Measurements from ENCODE around the gene SEL1L2.

SEL1L2 gene

DNA sequence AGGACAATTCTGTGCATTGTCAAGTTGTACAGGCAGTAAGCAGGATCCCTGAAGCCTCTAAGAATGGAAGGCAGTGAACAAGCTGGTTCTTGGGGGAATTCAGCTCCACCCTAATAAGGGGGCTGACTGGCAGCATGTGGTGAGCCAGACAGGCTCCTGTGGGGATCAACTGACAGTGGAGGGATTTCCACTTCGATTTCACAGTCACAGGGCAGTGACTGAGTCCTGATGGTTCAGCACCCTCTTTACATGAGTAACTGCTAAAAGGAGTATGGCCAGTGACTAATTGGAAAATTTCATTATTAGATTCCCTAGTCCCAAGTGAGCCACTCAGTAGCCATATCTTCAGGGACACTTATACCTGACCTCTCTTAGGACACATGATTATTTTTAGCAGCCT lies 127.2 kb downstream of the SEL1L2 start:
- DNase-seq: no peak

DNA sequence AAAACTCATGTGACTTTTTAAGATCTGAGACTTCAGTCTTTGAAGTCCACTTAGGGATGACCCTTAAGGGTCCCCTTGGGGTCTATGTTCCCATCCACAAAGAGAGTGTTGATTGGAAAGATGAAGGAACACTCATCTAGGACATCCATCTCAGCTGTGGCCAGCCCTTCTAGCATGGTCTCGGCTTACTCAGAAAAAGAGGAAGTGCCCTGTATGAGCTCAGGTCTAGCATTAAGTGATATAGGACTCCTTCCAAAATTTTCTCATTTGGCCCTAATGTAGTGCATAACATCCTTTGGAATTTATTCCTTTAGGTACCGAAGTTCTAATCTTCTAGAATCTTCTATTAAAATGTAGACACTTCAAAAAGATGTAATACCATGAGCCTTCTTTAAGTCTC lies 128.2 kb downstream of the SEL1L2 start:
- DNase-seq: no peak

DNA sequence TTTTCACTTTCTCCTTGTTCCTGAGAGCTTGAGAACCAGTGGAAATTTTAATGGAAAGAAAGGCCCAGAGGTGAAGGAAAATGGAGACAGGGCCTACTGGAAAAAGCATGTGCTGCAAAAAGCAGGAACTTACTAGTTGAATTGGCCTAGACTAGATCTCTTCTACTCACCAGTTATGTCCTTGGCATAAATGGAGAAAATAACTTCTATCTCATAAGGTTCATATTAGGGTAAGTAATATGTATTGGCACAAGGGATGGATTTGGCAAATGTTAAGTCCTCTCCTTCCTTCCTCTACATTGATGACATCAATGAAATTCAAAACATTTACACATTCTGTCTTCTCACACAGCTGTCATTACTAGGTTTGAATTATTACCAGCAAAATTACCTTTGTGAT lies 131.5 kb downstream of the SEL1L2 start:
- DNase-seq: no peak

DNA sequence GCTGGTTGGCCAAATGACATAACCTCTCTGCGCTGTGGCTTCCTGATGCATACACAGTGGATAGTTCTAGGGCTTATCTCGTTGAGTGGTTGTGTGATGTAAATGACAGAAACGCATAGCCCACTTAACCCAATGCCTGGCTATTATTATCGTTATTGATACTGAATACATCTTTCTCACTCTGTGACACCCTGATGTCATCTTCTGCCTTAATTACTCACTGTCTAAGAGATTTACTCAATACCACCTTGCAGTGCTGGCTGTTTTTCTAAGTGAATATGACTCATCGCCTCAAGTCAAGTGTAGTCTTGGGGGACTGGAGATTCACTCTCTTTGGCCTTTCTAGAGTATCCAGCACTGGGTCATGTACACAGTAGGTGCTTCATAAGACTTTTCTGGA lies 132.0 kb downstream of the SEL1L2 start:
- no peak for DNase-seq

DNA sequence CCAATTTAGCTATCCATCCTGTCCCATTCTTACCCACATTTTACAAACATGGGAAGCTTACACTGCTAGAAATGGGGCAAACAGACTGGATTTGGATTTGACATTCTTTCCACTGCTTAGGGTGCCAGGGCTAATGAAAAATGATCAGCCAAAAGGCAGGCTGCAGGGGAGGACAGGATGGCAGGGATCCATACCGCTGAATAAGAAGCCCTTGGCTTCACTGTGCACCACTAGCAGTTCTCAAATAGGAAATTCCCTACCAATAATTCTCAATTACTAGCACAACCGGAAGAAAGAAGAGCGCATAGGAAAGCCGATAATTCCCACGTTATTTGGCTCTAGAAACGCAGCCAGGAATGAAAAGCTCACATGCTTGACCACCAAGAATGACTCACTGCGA lies 132.5 kb downstream of the SEL1L2 start:
- no peak for DNase-seq

DNA sequence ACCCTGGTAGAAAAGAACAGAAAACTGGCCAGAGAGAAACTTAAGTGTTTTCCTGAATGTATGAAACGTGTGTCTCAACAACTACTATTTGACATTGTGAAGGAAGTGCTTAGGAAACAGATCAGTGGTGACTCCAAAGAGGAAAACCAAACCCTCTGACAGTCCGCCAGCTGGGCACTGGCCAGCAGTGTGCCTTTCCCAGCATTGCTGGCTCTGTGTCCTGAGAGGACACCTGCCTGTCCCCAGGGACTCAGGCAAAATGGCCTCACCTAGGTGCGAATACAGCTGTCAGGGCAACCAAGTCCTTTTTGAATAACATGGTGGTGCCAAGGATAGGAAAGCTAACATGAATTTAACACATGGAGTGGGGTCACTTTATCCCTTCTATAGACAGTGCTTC lies 133.1 kb downstream of the SEL1L2 start:
- DNase-seq: no peak

DNA sequence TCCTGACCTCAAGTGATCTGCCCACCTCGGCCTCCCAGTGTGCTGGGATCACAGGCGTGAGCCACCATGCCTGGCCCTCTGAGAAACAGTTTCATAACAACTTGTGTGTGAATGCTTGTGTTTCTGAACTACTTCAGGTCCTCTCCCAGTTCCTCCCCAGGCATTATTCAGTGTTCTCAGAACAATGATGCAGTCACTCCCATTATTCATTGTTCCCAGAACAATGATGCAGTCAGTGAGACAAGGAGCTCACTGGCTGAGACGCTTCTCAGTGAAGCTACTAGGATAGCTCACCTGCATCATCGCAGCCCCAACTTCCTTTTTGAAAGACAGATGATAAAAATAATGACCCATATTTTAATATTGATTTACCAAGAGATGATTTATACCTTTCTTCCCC lies 134.1 kb downstream of the SEL1L2 start:
- no peak for DNase-seq

DNA sequence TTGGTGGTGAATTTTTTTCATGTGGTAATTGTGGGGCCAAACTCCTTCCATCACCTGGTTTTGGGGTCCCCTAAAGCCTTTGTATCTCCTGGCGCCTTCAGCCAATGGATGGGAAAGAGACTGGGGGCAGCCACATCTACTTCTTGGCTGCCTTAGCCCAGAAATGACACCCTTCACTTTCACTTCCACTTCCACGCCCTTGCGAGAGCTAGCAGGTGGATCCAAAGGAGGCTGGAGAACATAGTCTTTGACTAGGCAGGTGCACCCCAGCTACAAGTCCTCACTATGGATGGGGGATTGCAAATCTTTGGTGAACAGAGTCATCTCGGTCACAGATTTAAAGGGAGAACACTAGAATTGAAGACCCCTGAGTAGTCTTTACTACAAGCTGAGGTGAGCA lies 134.8 kb downstream of the SEL1L2 start:
- no peak for DNase-seq

DNA sequence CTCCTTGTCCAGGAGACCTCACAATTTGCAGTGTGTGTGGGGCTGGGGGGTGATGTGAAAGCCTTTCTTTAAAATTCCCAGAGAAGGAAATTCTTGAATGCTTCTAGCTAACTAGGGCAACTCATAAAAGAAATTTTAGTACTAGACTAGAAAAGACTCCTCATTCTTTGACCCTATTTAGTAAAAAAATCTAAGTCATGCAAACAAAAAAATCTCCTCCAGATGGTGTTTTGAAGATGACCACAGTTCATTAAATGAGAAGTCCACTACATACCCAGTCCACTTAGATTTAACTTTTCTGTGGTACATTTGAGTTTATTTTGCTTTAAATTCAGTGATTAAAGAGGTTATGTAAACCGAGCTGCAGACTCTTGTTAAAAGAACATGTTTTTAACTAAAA lies 138.1 kb downstream of the SEL1L2 start:
- DNase-seq: no peak

DNA sequence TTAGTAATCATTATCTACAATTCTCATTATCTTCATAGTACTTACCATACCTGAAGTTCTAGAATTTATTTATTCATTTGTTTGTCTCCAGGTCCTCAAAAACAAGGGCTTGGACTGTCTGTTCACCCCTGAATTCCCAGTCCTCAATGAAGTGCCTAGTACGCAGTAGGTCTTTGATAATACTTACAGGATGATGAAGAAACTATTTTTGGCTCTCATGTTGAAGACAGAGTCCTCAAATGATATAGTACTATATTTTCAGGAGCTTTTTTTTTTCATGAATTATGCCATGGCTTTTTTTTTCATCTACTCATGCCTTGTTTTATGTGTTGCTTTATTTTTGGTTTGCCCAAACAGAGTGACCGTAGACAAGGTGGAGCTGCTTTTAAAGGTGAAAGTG lies 139.1 kb downstream of the SEL1L2 start:
- DNase-seq: no peak

DNA sequence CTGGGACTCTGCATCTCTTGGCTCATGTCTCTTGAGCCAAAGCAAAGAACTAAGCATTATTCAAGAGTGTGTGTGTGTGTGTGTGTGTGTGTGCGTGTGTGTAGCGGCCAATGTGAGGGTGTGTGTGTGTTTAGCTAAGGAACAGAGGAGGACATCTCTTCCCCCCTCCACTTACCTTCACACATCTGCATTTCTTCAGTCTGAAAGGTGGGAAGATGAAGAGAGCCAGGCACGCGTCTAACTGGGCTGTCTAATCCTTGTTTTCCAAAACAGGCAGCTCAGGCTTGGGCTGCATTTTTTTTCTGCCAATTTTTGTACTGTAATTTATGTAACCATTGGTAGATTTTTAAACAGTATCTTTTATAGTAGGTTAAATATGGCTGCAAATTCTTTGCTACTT lies 146.1 kb downstream of the SEL1L2 start:
- DNase-seq: no peak

DNA sequence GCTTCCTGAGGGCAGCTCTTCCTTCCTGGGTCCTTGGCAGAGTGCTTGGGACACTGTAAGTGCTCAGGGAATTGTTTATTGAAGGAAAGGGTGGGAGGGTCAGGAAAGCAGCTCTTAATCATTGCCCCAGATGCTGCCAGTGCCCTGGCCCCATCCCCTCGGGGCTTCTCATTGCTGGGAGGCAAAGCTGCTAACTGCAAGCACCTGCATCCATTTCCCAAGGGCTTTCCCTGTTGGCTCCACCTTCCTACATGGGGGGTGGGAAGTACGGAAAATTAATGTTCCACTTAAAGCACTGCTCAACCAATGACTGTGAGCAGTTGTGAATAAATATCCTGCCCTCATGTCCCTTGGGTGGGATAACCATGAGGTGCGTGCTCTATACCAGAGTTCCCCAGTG lies 149.2 kb downstream of the SEL1L2 start:
- DNase-seq: no peak

DNA sequence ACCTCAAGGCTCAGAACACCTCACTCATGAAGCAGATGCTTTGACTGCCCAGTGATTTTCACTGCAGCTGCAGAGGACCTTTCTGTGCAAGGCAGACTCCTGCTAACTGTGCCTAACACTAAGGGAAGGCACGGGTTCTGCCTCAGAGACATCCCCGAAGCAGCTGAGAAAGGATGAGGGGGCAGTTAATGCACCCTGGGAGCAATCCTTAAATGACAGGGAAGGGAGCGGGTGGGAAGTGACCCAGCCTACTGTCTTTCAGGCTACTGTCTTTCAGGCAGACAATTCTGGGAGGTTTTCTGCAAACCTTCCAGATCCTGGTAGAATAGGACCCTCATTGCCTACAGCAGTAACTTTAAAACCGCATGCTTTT lies 150.3 kb downstream of the SEL1L2 start:
- no peak for DNase-seq

DNA sequence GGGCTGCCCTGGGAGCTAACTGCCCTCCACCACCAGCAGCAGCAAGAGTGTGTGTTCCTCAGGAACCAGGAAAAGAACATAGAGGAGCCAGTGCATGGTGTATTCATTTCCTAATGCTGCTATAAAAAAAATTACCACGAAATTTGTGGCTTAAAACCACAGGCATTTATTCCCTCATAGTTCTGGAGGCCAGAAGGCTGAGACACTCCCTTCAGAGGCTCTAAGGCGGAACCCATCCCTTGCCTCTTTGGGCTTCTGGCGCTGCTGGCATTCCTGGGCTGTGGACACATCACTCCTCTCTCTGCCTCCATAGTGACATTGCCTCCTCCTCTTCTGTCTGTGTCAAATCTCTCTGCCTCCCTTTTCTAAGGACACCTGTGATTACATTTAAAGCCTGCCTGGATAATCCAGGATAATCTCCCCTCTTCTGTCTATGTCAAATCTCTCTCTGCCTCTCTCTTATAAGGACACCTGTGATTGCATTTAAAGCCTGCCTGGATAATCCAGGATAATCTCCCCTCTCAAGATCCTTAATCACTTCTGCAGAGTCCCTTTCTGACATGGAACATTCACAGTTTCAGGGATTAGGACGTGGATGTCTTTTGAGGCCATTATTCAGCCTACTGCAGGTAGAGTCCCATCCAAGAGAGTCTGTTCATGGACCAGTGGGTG lies 150.9 kb downstream of the SEL1L2 start:
- DNase-seq: no peak

DNA sequence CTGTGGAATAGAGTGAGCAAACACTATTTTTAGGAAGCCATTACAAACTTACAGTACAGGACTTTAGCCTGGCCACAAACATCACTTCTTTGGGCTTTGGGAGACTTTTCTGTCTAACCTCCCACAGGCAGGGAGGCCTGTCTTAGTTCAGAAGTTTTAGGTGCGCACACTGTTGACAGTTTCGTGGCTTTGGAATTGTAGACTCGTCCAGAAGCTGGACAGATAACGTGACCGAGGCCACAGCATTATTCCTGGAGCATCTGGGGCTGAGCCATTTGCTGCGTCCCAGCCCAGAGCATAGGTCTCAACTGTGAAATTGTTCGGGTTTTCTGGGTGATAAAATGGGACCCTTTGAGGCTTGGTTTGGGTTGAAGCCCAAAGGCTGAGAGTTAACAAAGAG lies 151.8 kb downstream of the SEL1L2 start:
- no peak for DNase-seq

DNA sequence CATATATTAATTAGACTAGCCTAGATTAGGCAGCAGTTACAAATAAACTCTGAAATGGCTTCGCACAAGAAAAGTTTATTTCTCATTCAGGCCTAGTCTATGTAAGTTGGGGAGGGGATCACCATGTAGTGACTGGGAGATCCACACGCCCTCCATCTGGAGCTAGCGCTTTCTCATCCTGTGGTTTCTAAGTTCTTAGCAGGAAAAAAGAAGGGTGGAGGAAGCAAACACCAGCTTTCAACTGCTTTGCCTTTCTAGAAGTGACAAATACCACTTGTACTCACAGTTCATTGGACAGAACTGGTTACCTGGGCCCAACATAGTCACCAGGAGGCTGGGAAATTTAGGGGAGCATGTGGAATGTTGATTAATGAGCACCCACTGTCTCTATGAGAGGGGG lies 158.9 kb downstream of the SEL1L2 start:
- DNase-seq: no peak

DNA sequence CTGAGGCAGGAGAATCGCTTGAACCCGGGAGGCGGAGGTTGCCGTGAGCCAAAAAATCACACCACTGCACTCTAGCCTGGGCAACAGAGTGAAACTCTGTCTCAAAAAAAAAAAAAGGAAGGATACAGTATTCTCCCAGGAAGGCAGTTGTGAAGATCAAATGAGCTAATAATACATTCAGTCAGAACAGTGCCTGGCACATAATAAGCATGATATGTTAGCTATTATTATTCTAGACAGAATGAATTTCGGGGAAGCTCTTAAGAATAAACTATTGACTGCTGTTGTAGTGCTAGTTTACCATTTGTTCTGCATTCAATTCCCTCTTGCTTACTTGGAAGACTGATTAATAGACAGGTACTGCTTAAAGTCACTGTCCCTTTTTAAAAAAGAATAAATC lies 164.9 kb downstream of the SEL1L2 start:
- DNase-seq: no peak

DNA sequence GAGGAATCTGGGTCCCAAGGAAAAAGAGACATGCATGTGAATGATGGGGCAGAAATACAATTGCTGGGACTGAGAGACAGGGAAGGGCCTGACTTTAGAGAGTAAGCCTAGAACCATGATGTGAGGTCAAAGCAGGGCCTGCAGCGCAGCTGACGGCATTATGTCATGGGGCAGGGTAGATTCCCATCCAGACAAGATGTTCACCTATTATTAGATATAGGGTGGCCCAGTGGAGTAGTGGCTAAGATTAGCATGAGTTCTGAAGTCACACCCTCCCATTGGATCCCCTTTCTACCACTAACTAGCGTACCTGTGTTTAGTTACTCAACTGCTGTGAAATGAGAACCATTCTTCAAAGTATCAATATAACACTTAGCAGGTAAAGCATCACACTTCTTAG lies 166.0 kb downstream of the SEL1L2 start:
- DNase-seq: no peak

DNA sequence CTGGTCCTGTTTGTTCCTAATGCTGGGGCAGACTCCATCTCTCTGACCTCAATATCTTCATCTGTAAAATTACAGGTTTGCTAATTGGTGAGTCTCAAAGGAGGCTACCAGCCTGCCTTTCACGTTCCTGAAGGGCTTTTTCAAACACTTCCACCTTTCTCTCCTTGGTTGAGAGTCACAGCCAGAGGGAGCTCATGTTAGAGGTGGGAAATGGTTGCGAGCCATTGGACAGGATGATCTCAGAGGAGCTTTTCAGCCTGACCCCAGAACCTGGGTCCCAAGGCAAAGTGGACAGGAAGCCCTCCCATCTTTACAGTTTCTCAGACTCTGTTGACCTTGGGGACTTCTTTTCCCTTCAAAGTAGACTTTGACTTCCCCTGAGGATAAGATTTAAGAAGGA lies 168.0 kb downstream of the SEL1L2 start:
- DNase-seq: no peak

DNA sequence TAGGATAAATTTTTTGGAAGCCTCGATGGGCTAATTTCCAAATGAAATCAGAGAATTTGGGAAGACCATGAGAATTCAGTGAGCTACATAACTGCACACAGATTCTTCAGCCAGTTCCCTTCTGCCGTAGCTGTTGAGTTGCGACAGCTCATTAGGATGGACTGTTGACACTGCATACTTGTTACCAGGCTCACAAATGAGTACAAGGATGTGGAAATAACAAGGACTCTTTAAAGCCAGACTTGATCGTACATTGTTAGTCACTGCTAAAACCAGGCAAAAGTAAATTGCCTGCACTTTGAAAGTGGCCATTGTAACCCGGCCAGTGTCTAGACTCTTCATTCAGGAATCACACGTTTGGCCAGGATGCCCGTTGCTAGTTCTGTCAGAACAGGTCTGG lies 168.5 kb downstream of the SEL1L2 start:
- no peak for DNase-seq

DNA sequence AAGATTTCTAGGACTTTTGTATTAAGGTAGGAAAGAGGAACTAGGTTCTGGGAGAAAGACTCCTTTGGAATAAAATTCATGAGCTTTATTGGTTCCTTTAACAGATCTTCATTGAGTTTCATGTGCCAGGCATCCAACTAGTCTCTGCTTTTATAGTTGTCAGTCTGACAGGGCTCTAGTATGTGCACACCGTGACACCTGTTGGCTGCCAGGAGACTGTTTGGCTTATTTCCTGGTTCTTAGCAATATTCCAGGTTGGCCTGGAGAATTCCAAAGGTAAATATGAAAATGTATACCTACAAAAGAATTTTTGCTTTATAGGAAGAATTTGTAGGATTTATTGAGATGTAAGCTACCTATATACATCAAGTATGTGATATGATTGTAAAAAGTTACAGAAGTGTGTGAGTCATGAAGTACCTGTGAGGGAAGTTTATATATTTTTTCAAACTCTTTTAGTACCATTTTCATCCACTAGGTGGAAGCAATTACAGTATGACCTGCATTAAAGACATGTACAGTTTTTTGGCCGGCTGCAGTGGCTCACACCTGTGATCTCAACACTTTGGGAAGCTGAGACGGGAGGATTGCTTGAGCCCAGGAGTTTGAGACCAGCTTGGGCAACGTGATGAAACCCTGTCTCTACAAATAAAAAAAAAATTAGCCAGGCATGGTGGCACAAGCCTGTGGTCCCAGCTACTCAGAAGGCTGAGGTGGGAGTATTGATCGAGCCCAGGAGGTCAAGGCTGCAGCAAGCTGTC lies 170.3 kb downstream of the SEL1L2 start:
- DNase-seq: no peak

DNA sequence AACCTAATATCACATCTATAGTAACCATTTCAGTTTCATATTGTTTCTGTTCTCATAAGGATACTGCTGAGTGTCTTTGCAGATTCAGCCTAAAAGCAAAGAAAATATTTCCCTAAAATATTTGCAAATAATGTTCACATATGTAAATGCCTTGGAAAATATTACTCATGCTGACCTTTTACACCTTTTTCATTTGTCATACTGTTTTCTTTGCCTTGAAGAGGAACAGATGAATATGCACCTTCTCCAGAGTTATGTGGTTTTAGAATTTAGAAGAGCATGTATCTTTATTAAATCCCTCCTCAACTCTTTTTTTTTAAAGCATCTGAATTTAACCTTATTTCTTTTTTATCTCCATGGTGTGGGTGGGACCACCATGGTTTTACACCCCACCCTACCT lies 173.1 kb downstream of the SEL1L2 start:
- DNase-seq: no peak

DNA sequence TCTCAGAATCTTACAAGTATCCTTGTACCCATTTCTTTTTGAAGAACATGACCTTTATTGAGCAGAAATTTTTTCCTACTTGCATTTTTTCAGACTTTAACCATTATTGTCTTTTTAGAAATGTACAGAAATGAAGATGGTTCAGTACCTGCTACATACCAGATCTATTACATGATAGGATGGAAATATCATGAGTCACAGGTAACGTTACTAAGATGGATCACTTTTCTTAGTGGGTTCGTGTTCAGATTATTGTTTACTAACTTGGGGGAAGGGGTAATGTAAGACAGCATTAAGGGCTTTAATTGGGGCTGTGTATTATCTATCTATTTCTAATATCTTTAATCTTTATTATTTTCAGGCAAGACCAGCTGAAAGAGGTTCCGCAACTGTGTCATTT lies 173.7 kb downstream of the SEL1L2 start:
- no peak for DNase-seq

DNA sequence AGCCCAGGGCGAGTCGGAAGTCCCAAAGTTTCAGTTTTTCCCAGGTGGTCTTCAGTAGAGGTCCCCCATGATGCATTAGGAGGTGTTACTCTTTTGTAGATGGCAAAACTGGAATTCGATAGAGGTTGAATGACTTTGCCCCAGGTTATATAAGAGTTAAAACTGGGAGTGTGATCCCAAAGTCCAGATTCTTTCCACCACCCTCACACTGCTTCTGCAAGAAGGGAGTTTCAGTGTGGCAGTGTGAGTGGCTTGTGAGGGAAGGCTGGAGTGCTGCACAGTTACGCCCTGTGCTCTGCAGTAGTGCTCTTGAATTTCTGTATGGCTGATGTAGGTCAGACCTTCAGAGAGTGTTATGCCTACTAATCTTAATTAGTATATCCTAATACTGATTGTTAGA lies 175.7 kb downstream of the SEL1L2 start:
- DNase-seq: no peak

DNA sequence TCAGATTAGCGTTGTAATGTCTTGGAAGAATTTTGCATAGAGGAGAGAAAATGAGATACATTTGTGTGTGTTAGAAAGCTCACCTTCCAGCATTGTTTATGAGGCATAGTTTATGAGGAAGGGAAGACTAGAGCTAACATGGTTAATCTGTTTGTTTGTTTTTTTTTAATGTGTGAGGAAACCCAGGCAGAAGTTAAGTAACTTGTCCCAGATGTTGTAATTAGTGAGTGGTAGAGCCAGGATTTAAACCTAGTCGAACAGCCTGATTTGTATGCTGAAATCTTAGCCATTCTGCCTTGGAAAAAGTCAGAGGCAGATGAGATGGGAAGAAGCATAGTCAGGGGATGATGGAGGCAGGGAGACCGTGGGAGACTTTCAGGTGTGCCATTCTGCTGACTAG lies 176.5 kb downstream of the SEL1L2 start:
- no peak for DNase-seq
